ENCODE data around the gene AP1S2. TPM values are rescaled to one million over a fixed set of nuclear protein-coding genes. Genes with fewer than 3 reads are reported as not detected.
"Not testable (repeated sequence)": the region's sequence is repeated elsewhere in the genome, so short reads cannot be mapped to it uniquely, and the experiment has no call there.

AP1S2 gene
- total RNA-seq, 2 experiments from 2014 or later: 29.5 to 34.3 TPM

- Mint-ChIP-seq H3K27me3 (no peaks in the 10 kb centered on the region), H3K27ac (no peak overlapping the region), H3K9me3 (no peaks in the 10 kb centered on the region), H3K36me3 (ENCODE audit: low read depth) (peaks cover 46% of the 10 kb centered on the region), H3K4me1 (peaks cover 15% of the 10 kb centered on the region), H3K4me3 (no peak overlapping the region)
- DNase-seq: no peak
- CTCF ChIA-PET: interaction anchor here (0.9 to 1.5 kb wide), 2 partner anchors 32 to 58 kb away, joined by 3 to 5 read pairs; partner anchors contain the start of gene ZRSR2
- POLR2A ChIA-PET: interaction anchor here (1.4 kb wide), 1 partner anchor 58 kb away, joined by 7 read pairs; the partner anchor contains the start of gene ZRSR2
These were observed 6.0 kb downstream of the AP1S2 start for GRCh38 chrX:15848576-15848975.

- CTCF ChIA-PET: no interaction called here
- POLR2A ChIA-PET: no interaction called here
- no peaks in the 10 kb centered on the region for H3K4me1 Mint-ChIP-seq
- H3K27ac Mint-ChIP-seq: no peak overlapping the region
- H3K36me3 Mint-ChIP-seq (ENCODE audit: low read depth): peaks cover 33% of the 10 kb centered on the region
- no peaks in the 10 kb centered on the region for H3K27me3 Mint-ChIP-seq
- H3K9me3 Mint-ChIP-seq: no peaks in the 10 kb centered on the region
- H3K4me3 Mint-ChIP-seq: no peak overlapping the region
- no peak for DNase-seq
These were observed 10.7 kb downstream of the AP1S2 start for GRCh38 chrX:15843960-15844359.

- no peaks in the 10 kb centered on the region for H3K4me1 Mint-ChIP-seq
- POLR2A ChIA-PET: interaction anchor here (1.3 kb wide), 1 partner anchor 13 kb away, joined by 4 read pairs; the partner anchor contains the start of gene AP1S2
- H3K9me3 Mint-ChIP-seq: no peaks in the 10 kb centered on the region
- H3K27ac Mint-ChIP-seq: no peak overlapping the region
- H3K4me3 Mint-ChIP-seq: no peak overlapping the region
- CTCF ChIA-PET: interaction anchor here (0.6 kb wide), 1 partner anchor 487 kb away, joined by 3 read pairs; no protein-coding TSS in a partner anchor
- no peaks in the 10 kb centered on the region for H3K27me3 Mint-ChIP-seq
- DNase-seq: no peak
- H3K36me3 Mint-ChIP-seq (ENCODE audit: low read depth): peaks cover 23% of the 10 kb centered on the region
These were observed 12.6 kb downstream of the AP1S2 start for GRCh38 chrX:15841853-15842516.

GRCh38 chrX:15838017-15838416 lies 16.6 kb downstream of the AP1S2 start:
- H3K4me3 Mint-ChIP-seq: no peak overlapping the region

GRCh38 chrX:15834827-15835595 lies 19.6 kb downstream of the AP1S2 start:
- Mint-ChIP-seq H3K36me3 (ENCODE audit: low read depth) (peaks cover 3% of the 10 kb centered on the region), H3K27ac (no peak overlapping the region), H3K27me3 (no peaks in the 10 kb centered on the region), H3K4me3 (no peak overlapping the region), H3K4me1 (no peaks in the 10 kb centered on the region), H3K9me3 (no peaks in the 10 kb centered on the region)
- CTCF ChIA-PET: no interaction called here
- POLR2A ChIA-PET: no interaction called here
- DNase-seq: no peak

More at GRCh38 chrX:15838017-15838416, 16.6 kb downstream of the AP1S2 start:
- DNase-seq: no peak
- Mint-ChIP-seq H3K4me1 (no peaks in the 10 kb centered on the region), H3K9me3 (no peaks in the 10 kb centered on the region), H3K27ac (no peak overlapping the region), H3K27me3 (no peaks in the 10 kb centered on the region), H3K36me3 (ENCODE audit: low read depth) (peaks cover 9% of the 10 kb centered on the region)
- ChIA-PET POLR2A (no interaction called here), CTCF (no interaction called here)

GRCh38 chrX:15834053-15834452 lies 20.6 kb downstream of the AP1S2 start:
- Mint-ChIP-seq H3K4me3 (no peak overlapping the region), H3K27ac (no peak overlapping the region), H3K9me3 (no peaks in the 10 kb centered on the region), H3K4me1 (no peaks in the 10 kb centered on the region), H3K36me3 (ENCODE audit: low read depth) (peaks cover 3% of the 10 kb centered on the region), H3K27me3 (no peaks in the 10 kb centered on the region)
- ChIA-PET CTCF (no interaction called here), POLR2A (no interaction called here)
- no peak for DNase-seq

GRCh38 chrX:15831347-15831746 lies 23.3 kb downstream of the AP1S2 start:
- H3K4me3 Mint-ChIP-seq, H3K27ac Mint-ChIP-seq, H3K9me3 Mint-ChIP-seq, H3K4me1 Mint-ChIP-seq, CTCF ChIA-PET, H3K27me3 Mint-ChIP-seq, POLR2A ChIA-PET, DNase-seq: not testable (repeated sequence)
- H3K36me3 Mint-ChIP-seq (ENCODE audit: low read depth): peaks cover 15% of the 10 kb centered on the region

- no peaks in the 10 kb centered on the region for H3K9me3 Mint-ChIP-seq
- POLR2A ChIA-PET: interaction anchor here (0.9 to 1.1 kb wide), 2 partner anchors 13 to 38 kb away, joined by 3 to 4 read pairs; no protein-coding TSS in a partner anchor
These were observed 25.4 kb downstream of the AP1S2 start for GRCh38 chrX:15829217-15829616.

GRCh38 chrX:15825936-15826335 lies 28.7 kb downstream of the AP1S2 start:
- CTCF ChIA-PET: no interaction called here
- no peaks in the 10 kb centered on the region for H3K27me3 Mint-ChIP-seq
- DNase-seq: no peak
- no peak overlapping the region for H3K4me3 Mint-ChIP-seq
- no peaks in the 10 kb centered on the region for H3K9me3 Mint-ChIP-seq
- POLR2A ChIA-PET: no interaction called here
- H3K27ac Mint-ChIP-seq: no peak overlapping the region
- no peaks in the 10 kb centered on the region for H3K4me1 Mint-ChIP-seq
- H3K36me3 Mint-ChIP-seq (ENCODE audit: low read depth): peaks cover 41% of the 10 kb centered on the region

More at GRCh38 chrX:15829217-15829616, 25.4 kb downstream of the AP1S2 start:
- peaks cover 23% of the 10 kb centered on the region for H3K36me3 Mint-ChIP-seq (ENCODE audit: low read depth)
- H3K27me3 Mint-ChIP-seq: no peaks in the 10 kb centered on the region
- DNase-seq: no peak
- H3K27ac Mint-ChIP-seq: no peak overlapping the region
- CTCF ChIA-PET: no interaction called here
- no peaks in the 10 kb centered on the region for H3K4me1 Mint-ChIP-seq
- H3K4me3 Mint-ChIP-seq: no peak overlapping the region

GRCh38 chrX:15822922-15823321 lies 31.7 kb downstream of the AP1S2 start:
- CTCF ChIA-PET: no interaction called here
- POLR2A ChIA-PET: no interaction called here
- peaks cover 52% of the 10 kb centered on the region for H3K36me3 Mint-ChIP-seq (ENCODE audit: low read depth)
- DNase-seq: no peak
- H3K4me1 Mint-ChIP-seq: peaks cover 10% of the 10 kb centered on the region
- H3K9me3 Mint-ChIP-seq: no peaks in the 10 kb centered on the region
- no peak overlapping the region for H3K4me3 Mint-ChIP-seq
- no peaks in the 10 kb centered on the region for H3K27me3 Mint-ChIP-seq
- H3K27ac Mint-ChIP-seq: no peak overlapping the region

- POLR2A ChIA-PET: interaction anchor here (1.9 kb wide), 1 partner anchor 30 kb away, joined by 4 read pairs; the partner anchor contains the start of gene ZRSR2
- CTCF ChIA-PET: no interaction called here
- peak overlapping the region; percentile 29 for H3K27ac Mint-ChIP-seq
- no peaks in the 10 kb centered on the region for H3K9me3 Mint-ChIP-seq
- no peak for DNase-seq
- peaks cover 55% of the 10 kb centered on the region for H3K36me3 Mint-ChIP-seq (ENCODE audit: low read depth)
- H3K4me3 Mint-ChIP-seq: no peak overlapping the region
- H3K4me1 Mint-ChIP-seq: peaks cover 31% of the 10 kb centered on the region
- H3K27me3 Mint-ChIP-seq: no peaks in the 10 kb centered on the region
These were observed 34.2 kb downstream of the AP1S2 start for GRCh38 chrX:15820106-15821073.

- ChIA-PET CTCF (no interaction called here), POLR2A (interaction anchor here (1.0 to 2.1 kb wide), 6 partner anchors 12 to 78 kb away, joined by 3 to 16 read pairs (median 6); partner anchors contain the start of genes AP1S2, CA5B and ZRSR2)
- H3K4me3 Mint-ChIP-seq: no peak overlapping the region
- peak; percentile 61 for DNase-seq
- H3K9me3 Mint-ChIP-seq: no peaks in the 10 kb centered on the region
- H3K27ac Mint-ChIP-seq: peak overlapping the region; percentile 79
- H3K4me1 Mint-ChIP-seq: peaks cover 54% of the 10 kb centered on the region
- peaks cover 55% of the 10 kb centered on the region for H3K36me3 Mint-ChIP-seq (ENCODE audit: low read depth)
- H3K27me3 Mint-ChIP-seq: no peaks in the 10 kb centered on the region
These were observed 37.7 kb downstream of the AP1S2 start for GRCh38 chrX:15816886-15817285.
